ENCODE measurements around the gene AVPI1.

Gene AVPI1

GRCh38 chr10:97686962-97687784 lies at the start of gene AVPI1:
Gene AVPI1 (minus strand): TSS chr10:97687241. CDS start chr10:97679905, 7,336 bp downstream.
- H3K4me3 ChIP-seq: peak within 1 kb of the TSS; percentile 66
- no peaks in the 10 kb centered on the region for H3K9me3 ChIP-seq
- peak; percentile 97 for DNase-seq (ENCODE audit: low spot score in 2 of 2)
- in situ Hi-C loops (cut with MboI; ENCODE audit: low sequenced_read_pairs): no loop called here
- H3K27me3 ChIP-seq (ENCODE audit: low read depth): no peaks in the 10 kb centered on the region
- H3K36me3 ChIP-seq (replicated peaks): 0 out of 2 replicates have a peak, but pooled peaks cover 2% of the 10 kb centered on the region
- peaks cover 23% of the 10 kb centered on the region for H3K4me1 ChIP-seq

- H3K4me3 ChIP-seq: no peak overlapping the region
Observed at GRCh38 chr10:97736403-97736901, 49.4 kb upstream of the AVPI1 start.

GRCh38 chr10:97734021-97734420 lies 47.0 kb upstream of the AVPI1 start:
- no peaks in the 10 kb centered on the region for H3K27me3 ChIP-seq (ENCODE audit: low read depth)
- no peaks in the 10 kb centered on the region for H3K4me1 ChIP-seq
- no peak overlapping the region for H3K4me3 ChIP-seq
- H3K9me3 ChIP-seq: no peaks in the 10 kb centered on the region
- H3K36me3 ChIP-seq (replicated peaks): 0 out of 2 replicates have a peak, but pooled peaks cover 4% of the 10 kb centered on the region
- DNase-seq (ENCODE audit: low spot score in 2 of 2): no peak
- in situ Hi-C loops (cut with MboI; ENCODE audit: low sequenced_read_pairs): loop anchor here (5.0 kb wide), 1 partner anchor 57 kb away; no protein-coding TSS in a partner anchor

More at GRCh38 chr10:97736403-97736901, 49.4 kb upstream of the AVPI1 start:
- no peaks in the 10 kb centered on the region for H3K9me3 ChIP-seq
- no peak for DNase-seq (ENCODE audit: low spot score in 2 of 2)
- H3K36me3 ChIP-seq (replicated peaks): peaks cover 20% of the 10 kb centered on the region
- no peaks in the 10 kb centered on the region for H3K27me3 ChIP-seq (ENCODE audit: low read depth)
- H3K4me1 ChIP-seq: peaks cover 6% of the 10 kb centered on the region
- in situ Hi-C loops (cut with MboI; ENCODE audit: low sequenced_read_pairs): no loop called here

GRCh38 chr10:97733256-97733655 lies 46.2 kb upstream of the AVPI1 start:
- H3K4me3 ChIP-seq: no peak overlapping the region
- in situ Hi-C loops (cut with MboI; ENCODE audit: low sequenced_read_pairs): loop anchor here (5.0 kb wide), 1 partner anchor 56 kb away; no protein-coding TSS in a partner anchor
- no peaks in the 10 kb centered on the region for H3K27me3 ChIP-seq (ENCODE audit: low read depth)
- no peaks in the 10 kb centered on the region for H3K9me3 ChIP-seq
- no peaks in the 10 kb centered on the region for H3K4me1 ChIP-seq
- no peak for DNase-seq (ENCODE audit: low spot score in 2 of 2)
- no peaks in the 10 kb centered on the region for H3K36me3 ChIP-seq (replicated peaks)

- Histone ChIP-seq H3K36me3 (replicated peaks) (no peaks in the 10 kb centered on the region), H3K4me1 (no peaks in the 10 kb centered on the region), H3K9me3 (no peaks in the 10 kb centered on the region), H3K4me3 (no peak overlapping the region), H3K27me3 (ENCODE audit: low read depth) (no peaks in the 10 kb centered on the region)
- no peak for DNase-seq (ENCODE audit: low spot score in 2 of 2)
- in situ Hi-C loops (cut with MboI; ENCODE audit: low sequenced_read_pairs): loop anchor here (5.0 kb wide), 1 partner anchor 55 kb away; no protein-coding TSS in a partner anchor
Observed at GRCh38 chr10:97732052-97732359, 45.0 kb upstream of the AVPI1 start.

GRCh38 chr10:97731346-97732051 lies 44.5 kb upstream of the AVPI1 start:
- in situ Hi-C loops (cut with MboI; ENCODE audit: low sequenced_read_pairs): loop anchor here (5.0 kb wide), 1 partner anchor 54 kb away; no protein-coding TSS in a partner anchor

GRCh38 chr10:97729014-97729413 lies 42.0 kb upstream of the AVPI1 start:
- Histone ChIP-seq H3K4me1 (no peaks in the 10 kb centered on the region), H3K27me3 (ENCODE audit: low read depth) (no peaks in the 10 kb centered on the region), H3K36me3 (replicated peaks) (no peaks in the 10 kb centered on the region), H3K4me3 (no peak overlapping the region), H3K9me3 (no peaks in the 10 kb centered on the region)
- in situ Hi-C loops (cut with MboI; ENCODE audit: low sequenced_read_pairs): no loop called here
- DNase-seq (ENCODE audit: low spot score in 2 of 2): no peak

More at GRCh38 chr10:97731346-97732051, 44.5 kb upstream of the AVPI1 start:
- H3K36me3 ChIP-seq (replicated peaks): no peaks in the 10 kb centered on the region
- no peaks in the 10 kb centered on the region for H3K4me1 ChIP-seq
- H3K27me3 ChIP-seq (ENCODE audit: low read depth): no peaks in the 10 kb centered on the region
- no peaks in the 10 kb centered on the region for H3K9me3 ChIP-seq
- peak; percentile 78 to 80 for DNase-seq (ENCODE audit: low spot score in 2 of 2)
- no peak overlapping the region for H3K4me3 ChIP-seq

GRCh38 chr10:97726636-97727178 lies 39.7 kb upstream of the AVPI1 start:
- Histone ChIP-seq H3K36me3 (replicated peaks) (no peaks in the 10 kb centered on the region), H3K9me3 (no peaks in the 10 kb centered on the region), H3K4me3 (no peak overlapping the region), H3K4me1 (no peaks in the 10 kb centered on the region), H3K27me3 (ENCODE audit: low read depth) (no peaks in the 10 kb centered on the region)
- no peak for DNase-seq (ENCODE audit: low spot score in 2 of 2)
- in situ Hi-C loops (cut with MboI; ENCODE audit: low sequenced_read_pairs): no loop called here

- Histone ChIP-seq H3K4me3 (no peak overlapping the region), H3K27me3 (ENCODE audit: low read depth) (no peaks in the 10 kb centered on the region), H3K9me3 (no peaks in the 10 kb centered on the region), H3K36me3 (replicated peaks) (no peaks in the 10 kb centered on the region), H3K4me1 (no peaks in the 10 kb centered on the region)
- in situ Hi-C loops (cut with MboI; ENCODE audit: low sequenced_read_pairs): no loop called here
- no peak for DNase-seq (ENCODE audit: low spot score in 2 of 2)
Observed at GRCh38 chr10:97724341-97724941, 37.4 kb upstream of the AVPI1 start.

GRCh38 chr10:97723001-97723400 lies 36.0 kb upstream of the AVPI1 start:
- Histone ChIP-seq H3K9me3 (no peaks in the 10 kb centered on the region), H3K27me3 (ENCODE audit: low read depth) (no peaks in the 10 kb centered on the region), H3K4me1 (no peaks in the 10 kb centered on the region), H3K36me3 (replicated peaks) (no peaks in the 10 kb centered on the region), H3K4me3 (no peak overlapping the region)
- no peak for DNase-seq (ENCODE audit: low spot score in 2 of 2)
- in situ Hi-C loops (cut with MboI; ENCODE audit: low sequenced_read_pairs): no loop called here

GRCh38 chr10:97721871-97722780 lies 35.1 kb upstream of the AVPI1 start:
- no peaks in the 10 kb centered on the region for H3K9me3 ChIP-seq
- H3K4me1 ChIP-seq: no peaks in the 10 kb centered on the region
- DNase-seq (ENCODE audit: low spot score in 2 of 2): no peak
- no peak overlapping the region for H3K4me3 ChIP-seq
- no peaks in the 10 kb centered on the region for H3K27me3 ChIP-seq (ENCODE audit: low read depth)
- in situ Hi-C loops (cut with MboI; ENCODE audit: low sequenced_read_pairs): no loop called here
- H3K36me3 ChIP-seq (replicated peaks): no peaks in the 10 kb centered on the region

GRCh38 chr10:97719602-97720001 lies 32.6 kb upstream of the AVPI1 start:
- no peaks in the 10 kb centered on the region for H3K9me3 ChIP-seq

More at GRCh38 chr10:97719602-97720001, 32.6 kb upstream of the AVPI1 start:
- no peak for DNase-seq (ENCODE audit: low spot score in 2 of 2)
- Histone ChIP-seq H3K4me1 (peaks cover 7% of the 10 kb centered on the region), H3K27me3 (ENCODE audit: low read depth) (no peaks in the 10 kb centered on the region), H3K36me3 (replicated peaks) (0 out of 2 replicates have a peak, but pooled peaks cover 5% of the 10 kb centered on the region), H3K4me3 (no peak overlapping the region)
- in situ Hi-C loops (cut with MboI; ENCODE audit: low sequenced_read_pairs): no loop called here
